CD14-positive monocyte (primary cell): ENCODE measurements around the gene PTPRD. TPM values are rescaled to one million over a fixed set of nuclear protein-coding genes. Genes with fewer than 3 reads are reported as not detected.
"Not testable (repeated sequence)": the region's sequence is repeated elsewhere in the genome, so short reads cannot be mapped to it uniquely, and the experiment has no call there.

Experiments
- DNase-seq, 3 donors: peaks; one replicate each; pipeline ENCODE4 v3.0.0-alpha.2; 2011 to 2022
- H2AFZ ChIP-seq: 2 replicates; pipeline ENCODE4 v1.6.0; 2012; ENCODE audit warnings: mild to moderate bottlenecking, low read depth, low read length, inconsistent platforms; ENCODE audit not compliant: insufficient read depth, poor library complexity, severe bottlenecking
- H3K27ac ChIP-seq, 2 donors: 1 replicate in 1 of 2; 2 replicates in 1 of 2; pipeline ENCODE4 v1.5.1; 2012 to 2013; ENCODE audit warnings: low read length in 2 of 2, control low read depth in 1 of 2, inconsistent platforms in 1 of 2, low read depth in 1 of 2, mild to moderate bottlenecking in 1 of 2
- H3K27me3 ChIP-seq, 2 donors: one replicate each; pipeline versions ENCODE4 v1.6.0 to v1.6.1; 2011 to 2013; ENCODE audit warnings: low read length in 2 of 2; ENCODE audit not compliant: control insufficient read depth in 2 of 2, insufficient read depth in 2 of 2
- H3K36me3 ChIP-seq, 2 donors: replicated peaks in 1 of 2; 1 replicate in 1 of 2; 2 replicates in 1 of 2; pipeline versions ENCODE4 v1.5.1 to v1.6.1; 2012 to 2013; ENCODE audit warnings: low read length in 2 of 2, control low read depth in 1 of 2, inconsistent platforms in 1 of 2, mild to moderate bottlenecking in 1 of 2; ENCODE audit not compliant: insufficient read depth in 2 of 2, control insufficient read depth in 1 of 2
- H3K4me1 ChIP-seq, 2 donors: 1 replicate in 1 of 2; 2 replicates in 1 of 2; pipeline versions ENCODE4 v1.5.1 to v1.6.1; 2012 to 2013; ENCODE audit warnings: low read length in 2 of 2, control low read depth in 1 of 2, inconsistent platforms in 1 of 2, mild to moderate bottlenecking in 1 of 2, moderate library complexity in 1 of 2; ENCODE audit not compliant: insufficient read depth in 2 of 2, control insufficient read depth in 1 of 2
- H3K4me2 ChIP-seq: replicated peaks from 2 replicates; pipeline ENCODE3; 2012; ENCODE audit warnings: low read length, moderate library complexity, mild to moderate bottlenecking; ENCODE audit not compliant: poor library complexity, severe bottlenecking; ENCODE audit errors: extremely low read depth
- H3K4me3 ChIP-seq, 3 experiments: fragments of 200-600 bp in 1 of 3; sonication (generic) in 1 of 3; replicated peaks in 1 of 3; 1 replicate in 2 of 3; 2 replicates in 1 of 3; pipeline ENCODE4 v1.5.1; 2011 to 2013; ENCODE audit warnings: low read length in 3 of 3, mild to moderate bottlenecking in 3 of 3, control low read depth in 2 of 3, low read depth in 2 of 3, inconsistent platforms in 1 of 3, moderate library complexity in 1 of 3
- H3K79me2 ChIP-seq: 2 replicates; pipeline ENCODE4 v1.6.0; 2012; ENCODE audit warnings: mild to moderate bottlenecking, control low read depth, inconsistent platforms, low read length, moderate library complexity; ENCODE audit not compliant: insufficient read depth
- H3K9ac ChIP-seq: 2 replicates; pipeline ENCODE4 v1.6.0; 2017; ENCODE audit warnings: low read length, mild to moderate bottlenecking; ENCODE audit not compliant: insufficient read depth, poor library complexity, severe bottlenecking
- H3K9me3 ChIP-seq, 2 donors: replicated peaks in 1 of 2; 1 replicate in 1 of 2; 2 replicates in 1 of 2; pipeline versions ENCODE4 v1.5.1 to v1.6.1; 2012 to 2013; ENCODE audit warnings: low read length in 2 of 2, control low read depth in 1 of 2; ENCODE audit not compliant: control insufficient read depth in 1 of 2, insufficient read depth in 1 of 2
- H4K20me1 ChIP-seq: 2 replicates; pipeline ENCODE4 v1.6.0; 2012; ENCODE audit warnings: mild to moderate bottlenecking, low read length, control low read depth, moderate library complexity; ENCODE audit not compliant: insufficient read depth
- H3K27ac Mint-ChIP-seq, 7 donors: one replicate each; pipeline ENCODE4 v1.8.0; 2020; ENCODE audit warnings: mild to moderate bottlenecking in 7 of 7, mixed read lengths in 7 of 7, moderate library complexity in 6 of 7, inconsistent platforms in 2 of 7
- H3K27me3 Mint-ChIP-seq, 3 donors: one replicate each; pipeline ENCODE4 v1.8.0; 2021 to 2022; ENCODE audit warnings: low read depth in 3 of 3, mild to moderate bottlenecking in 3 of 3, mixed read lengths in 3 of 3, moderate library complexity in 3 of 3, inconsistent platforms in 1 of 3
- H3K36me3 Mint-ChIP-seq, 2 donors: one replicate each; pipeline ENCODE4 v1.8.0; 2020; ENCODE audit warnings: mixed read lengths in 2 of 2, inconsistent platforms in 1 of 2, mild to moderate bottlenecking in 1 of 2
- H3K4me1 Mint-ChIP-seq: one replicate; pipeline ENCODE4 v1.8.0; 2020; ENCODE audit warnings: mild to moderate bottlenecking, mixed read lengths
- H3K4me3 Mint-ChIP-seq, 2 donors: one replicate each; pipeline ENCODE4 v1.8.0; 2020; ENCODE audit warnings: mild to moderate bottlenecking in 2 of 2, mixed read lengths in 2 of 2, moderate library complexity in 1 of 2
- H3K9me3 Mint-ChIP-seq, 7 donors: one replicate each; pipeline ENCODE4 v1.8.0; 2020 to 2022; ENCODE audit warnings: mixed read lengths in 7 of 7, mild to moderate bottlenecking in 6 of 7, moderate library complexity in 6 of 7, inconsistent platforms in 2 of 7
- CTCF ChIP-seq: fragments of 200-600 bp; IDR thresholded peaks from one replicate; pipeline ENCODE4 v1.8.0; 2022; ENCODE audit warnings: antibody characterized with exemption, mild to moderate bottlenecking
- WGBS: methylation state at CpG from one replicate; pipeline ENCODE4 v1.1.5; 2013; ENCODE audit warnings: missing lambda C conversion rate; ENCODE audit not compliant: insufficient coverage; 5-methylcytosine and 5-hydroxymethylcytosine counted together
- intact Hi-C, 2 donors: fragments of 100-400 bp; cut with micrococcal nuclease; formaldehyde crosslinking; loops; one replicate each; pipeline versions ENCODE4 v1.15.0 to v1.15.1; 2023
- polyA plus RNA-seq, 3 donors: library from polyadenylated mRNA; depleted of rRNA in 1 of 3; unstranded in 2 of 3; stranded (reverse) in 1 of 3; fragments of 300-500 nt in 2 of 3; fragments of >200 nt in 1 of 3; fragmentation: Illumina TruSeq in 2 of 3; gene quantifications; 1 replicate in 2 of 3; 2 replicates in 1 of 3; pipeline ENCODE4 v1.2.3, GENCODE V29; 2012 to 2021

PTPRD gene
- polyA plus RNA-seq, 3 donors = not detected

- intact Hi-C loops = no loop called here
- no peak overlapping the region for H3K27ac ChIP-seq
- no peaks in the 10 kb centered on the region for H3K9me3 ChIP-seq
- H3K4me2 ChIP-seq = no peak overlapping the region
- H3K9me3 Mint-ChIP-seq = peaks cover 0 to 14% (median 2%) of the 10 kb centered on the region in 7 donors
- 40% methylated on average over 1 of the region's 3 CpGs for WGBS
- H4K20me1 ChIP-seq = no peaks in the 10 kb centered on the region
- TF ChIP-seq CTCF = no peak
- no peaks in the 10 kb centered on the region for H3K27me3 Mint-ChIP-seq
- no peak overlapping the region for H3K9ac ChIP-seq
- H3K27me3 ChIP-seq = no peaks in the 10 kb centered on the region
- H3K4me1 Mint-ChIP-seq = no peaks in the 10 kb centered on the region
- no peak overlapping the region for H2AFZ ChIP-seq
- no peaks in the 10 kb centered on the region for H3K4me1 ChIP-seq
- H3K27ac Mint-ChIP-seq = no peak overlapping the region
- H3K4me3 Mint-ChIP-seq = no peak overlapping the region
- H3K36me3 Mint-ChIP-seq = no peaks in the 10 kb centered on the region
- H3K4me3 ChIP-seq = no peak overlapping the region
- no peaks in the 10 kb centered on the region for H3K36me3 ChIP-seq
- DNase-seq = no peak
- no peaks in the 10 kb centered on the region for H3K79me2 ChIP-seq
Measured at GRCh38 chr9:8703904-8704303, 1908.9 kb downstream of the PTPRD start.

GRCh38 chr9:8701904-8702303 lies 1910.9 kb downstream of the PTPRD start:
- H3K4me2 ChIP-seq = no peak overlapping the region
- no peak overlapping the region for H2AFZ ChIP-seq
- H3K9ac ChIP-seq = no peak overlapping the region
- H3K4me3 ChIP-seq = no peak overlapping the region
- H3K4me1 ChIP-seq = no peaks in the 10 kb centered on the region
- H3K27me3 Mint-ChIP-seq = no peaks in the 10 kb centered on the region
- no peak overlapping the region for H3K27ac Mint-ChIP-seq
- peaks cover 0 to 11% (median 2%) of the 10 kb centered on the region in 7 donors for H3K9me3 Mint-ChIP-seq
- H3K27me3 ChIP-seq = no peaks in the 10 kb centered on the region
- no peaks in the 10 kb centered on the region for H3K79me2 ChIP-seq
- TF ChIP-seq CTCF = no peak
- H3K4me3 Mint-ChIP-seq = no peak overlapping the region
- no peaks in the 10 kb centered on the region for H3K36me3 ChIP-seq
- intact Hi-C loops = no loop called here
- H3K9me3 ChIP-seq = no peaks in the 10 kb centered on the region
- no peak for DNase-seq
- H4K20me1 ChIP-seq = no peaks in the 10 kb centered on the region
- WGBS = 100% methylated on average over 1 of the region's 4 CpGs
- H3K27ac ChIP-seq = no peak overlapping the region
- H3K36me3 Mint-ChIP-seq = no peaks in the 10 kb centered on the region
- H3K4me1 Mint-ChIP-seq = peaks cover 2% of the 10 kb centered on the region

GRCh38 chr9:8697565-8697964 lies 1915.2 kb downstream of the PTPRD start:
- intact Hi-C loops, H3K36me3 Mint-ChIP-seq, H3K27ac Mint-ChIP-seq, H3K9ac ChIP-seq, H3K79me2 ChIP-seq, H2AFZ ChIP-seq, H3K4me1 Mint-ChIP-seq, H4K20me1 ChIP-seq, H3K27ac ChIP-seq, H3K4me2 ChIP-seq, H3K4me3 Mint-ChIP-seq, H3K4me1 ChIP-seq, H3K36me3 ChIP-seq, H3K4me3 ChIP-seq, H3K9me3 Mint-ChIP-seq, H3K27me3 ChIP-seq, H3K9me3 ChIP-seq, DNase-seq, H3K27me3 Mint-ChIP-seq: not testable (repeated sequence)
- 100% methylated on average over 1 of the region's 6 CpGs for WGBS
